ENCODE measurements around the gene MMS19. TPM values are rescaled to one million over a fixed set of nuclear protein-coding genes. Genes with fewer than 3 reads are reported as not detected.

The MMS19 gene
- total RNA-seq, 2 experiments from 2014 or later, result 98.0 to 100 TPM

DNA sequence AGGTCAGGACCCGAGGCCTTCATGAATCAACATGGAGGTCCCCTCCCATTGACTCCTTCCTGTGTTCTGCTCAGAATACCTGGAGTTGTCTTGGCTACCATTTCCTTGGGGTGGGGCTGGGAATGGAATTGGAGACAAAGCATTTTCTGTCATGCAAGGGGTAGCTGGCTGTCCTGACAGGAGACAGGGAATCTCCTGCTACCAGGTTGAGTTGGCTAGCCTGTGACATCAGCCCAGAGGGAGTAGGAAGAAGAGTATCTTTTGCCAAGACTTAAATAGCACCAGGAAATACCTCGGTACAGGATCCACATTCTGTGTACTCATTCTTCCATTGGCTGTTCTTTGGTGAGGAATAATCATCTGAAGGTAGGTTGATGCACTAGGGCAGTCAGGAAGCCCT lies 47.4 kb downstream of the MMS19 start:
- ChIA-PET POLR2A (interaction anchor here (1.3 kb wide), 1 partner anchor 9 kb away, joined by 3 read pairs; no protein-coding TSS in a partner anchor), CTCF (interaction anchor here (1.1 kb wide), 1 partner anchor 48 kb away, joined by 3 read pairs; the partner anchor contains the start of gene UBTD1)

GRCh38 chr10:97445722-97446639 lies 52.2 kb downstream of the MMS19 start, which contains the start of the genes EXOSC1 and ZDHHC16:
TSS of gene EXOSC1 (minus strand) at chr10:97446006. CDS start at chr10:97445985, 21 bp downstream.
TSS of gene ZDHHC16 (plus strand) at chr10:97446175. CDS start at chr10:97451676, 5,501 bp downstream.
- ChIA-PET POLR2A (interaction anchor here (0.8 to 3.4 kb wide), 3 partner anchors 18 to 45 kb away, joined by 4 to 22 read pairs (median 7); partner anchors contain the start of gene RRP12), CTCF (interaction anchor here (1.2 to 2.6 kb wide), 3 partner anchors 12 to 33 kb away, joined by 3 to 8 read pairs (median 5); no protein-coding TSS in a partner anchor)

DNA sequence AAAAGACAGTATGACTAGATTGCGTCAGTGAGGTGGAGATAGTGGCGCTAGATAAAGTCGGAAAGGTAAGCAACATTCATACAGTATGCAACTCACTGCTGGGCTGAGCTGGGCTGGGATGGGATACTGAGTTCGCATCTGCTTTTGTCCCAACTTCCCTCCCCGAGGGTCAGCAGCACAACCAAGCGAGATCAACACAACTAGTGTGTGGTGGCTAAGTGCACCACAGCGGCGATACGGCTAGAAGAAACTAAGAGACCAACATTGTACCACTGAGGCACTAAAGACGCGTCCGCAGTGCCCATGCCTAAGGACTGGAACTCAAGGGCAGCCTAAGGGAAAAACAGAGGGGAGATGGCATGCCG lies 52.9 kb downstream of the MMS19 start:
- ChIA-PET CTCF (interaction anchor here (1.2 to 2.6 kb wide), 5 partner anchors 11 to 38 kb away, joined by 3 to 8 read pairs (median 5); partner anchors contain the start of gene PGAM1), POLR2A (interaction anchor here (1.8 to 3.4 kb wide), 2 partner anchors 17 to 30 kb away, joined by 7 to 22 read pairs; no protein-coding TSS in a partner anchor)

- CTCF ChIA-PET, result interaction anchor here (1.4 to 2.6 kb wide), 6 partner anchors 10 to 37 kb away, joined by 3 to 8 read pairs (median 4); partner anchors contain the start of gene PGAM1
- POLR2A ChIA-PET, result interaction anchor here (1.0 to 3.4 kb wide), 5 partner anchors 16 to 125 kb away, joined by 4 to 22 read pairs (median 6); partner anchors contain the start of gene FRAT1
Observed at GRCh38 chr10:97444212-97444611, 54.0 kb downstream of the MMS19 start.

GRCh38 chr10:97442277-97442676 lies 55.9 kb downstream of the MMS19 start:
- CTCF ChIA-PET, result interaction anchor here (0.7 to 1.6 kb wide), 3 partner anchors 28 to 81 kb away, joined by 3 to 4 read pairs (median 3); no protein-coding TSS in a partner anchor
- POLR2A ChIA-PET, result interaction anchor here (0.7 to 3.4 kb wide), 2 partner anchors 14 to 16 kb away, joined by 3 to 22 read pairs; no protein-coding TSS in a partner anchor

DNA sequence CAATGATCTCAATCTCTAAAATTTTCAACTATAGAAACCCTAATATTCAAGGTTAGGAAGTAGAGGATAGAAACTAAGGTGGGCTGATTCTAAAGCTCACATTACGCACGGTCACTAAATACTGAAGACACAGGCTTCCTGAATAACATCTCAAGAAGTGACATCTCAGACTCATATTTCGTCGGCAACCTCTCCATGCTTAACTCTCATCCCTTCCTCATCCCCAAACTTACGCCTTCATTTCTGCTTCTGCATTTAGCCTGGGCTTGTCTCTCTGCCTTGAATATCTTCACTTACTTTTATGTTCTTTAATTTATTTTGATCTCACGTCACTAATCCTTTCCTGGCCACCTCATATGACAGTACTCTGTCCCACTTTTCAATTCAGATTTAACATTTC lies 63.0 kb downstream of the MMS19 start:
- POLR2A ChIA-PET, result interaction anchor here (0.7 kb wide), 1 partner anchor 28 kb away, joined by 3 read pairs; no protein-coding TSS in a partner anchor
- CTCF ChIA-PET, result no interaction called here

GRCh38 chr10:97434557-97434956 lies 63.7 kb downstream of the MMS19 start:
- POLR2A ChIA-PET, result interaction anchor here (0.7 to 1.4 kb wide), 3 partner anchors 26 to 671 kb away, joined by 3 to 6 read pairs (median 3); no protein-coding TSS in a partner anchor
- CTCF ChIA-PET, result interaction anchor here (1.1 to 1.5 kb wide), 3 partner anchors 10 to 279 kb away, joined by 3 to 5 read pairs (median 4); partner anchors contain the start of genes EXOSC1 and MARVELD1

DNA sequence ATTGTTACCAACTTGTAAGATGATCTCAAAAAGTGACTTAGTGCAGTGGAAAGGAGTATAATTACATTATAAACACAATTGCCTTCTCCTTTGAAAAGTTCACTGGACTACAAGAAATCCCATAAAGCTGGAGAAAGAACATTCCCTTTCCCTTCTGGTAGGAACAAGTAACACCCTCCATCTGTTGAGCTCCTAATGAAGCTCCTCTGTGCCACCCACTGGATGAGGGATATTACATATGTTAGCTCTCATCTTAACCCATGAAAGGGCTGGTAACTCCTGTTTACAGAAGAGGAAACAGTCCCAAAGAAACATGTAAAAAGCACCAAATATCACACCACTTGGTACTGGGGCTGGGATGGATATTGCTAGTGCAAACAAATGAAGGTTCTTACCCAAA lies 64.2 kb downstream of the MMS19 start:
- POLR2A ChIA-PET, result interaction anchor here (0.7 to 1.4 kb wide), 2 partner anchors 25 to 671 kb away, joined by 3 to 6 read pairs; no protein-coding TSS in a partner anchor

DNA sequence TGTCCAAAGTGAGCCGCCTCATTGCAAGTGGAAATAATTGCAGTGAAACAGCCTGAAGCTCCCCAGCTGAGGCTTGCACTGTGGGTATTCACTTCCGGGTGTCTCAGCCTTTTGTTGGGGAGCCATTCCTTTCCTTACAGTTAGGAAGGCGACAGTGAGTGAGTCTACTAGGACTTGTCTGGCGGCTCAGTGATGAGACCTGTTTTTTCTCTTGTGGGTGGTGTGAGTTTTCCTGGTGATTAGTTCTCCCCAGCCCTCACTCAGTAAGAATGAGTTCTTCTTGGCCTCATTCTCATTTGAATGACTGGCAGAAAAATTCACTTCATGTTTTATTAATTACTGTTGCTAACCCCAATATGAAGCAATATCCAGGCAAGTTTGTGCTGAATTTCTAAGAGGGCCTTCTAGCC lies 69.6 kb downstream of the MMS19 start:
- ChIA-PET CTCF (interaction anchor here (0.7 to 2.8 kb wide), 4 partner anchors 15 to 42 kb away, joined by 4 to 19 read pairs (median 9); no protein-coding TSS in a partner anchor), POLR2A (interaction anchor here (0.9 to 3.8 kb wide), 5 partner anchors 10 to 28 kb away, joined by 3 to 42 read pairs (median 6); partner anchors contain the start of gene RRP12)

More for the DNA sequence above, 64.2 kb downstream of the MMS19 start:
- CTCF ChIA-PET, result interaction anchor here (0.9 to 1.5 kb wide), 4 partner anchors 11 to 279 kb away, joined by 3 to 5 read pairs (median 4); partner anchors contain the start of genes EXOSC1 and MARVELD1

GRCh38 chr10:97427571-97428179 lies 70.5 kb downstream of the MMS19 start:
- ChIA-PET POLR2A (interaction anchor here (0.6 to 3.8 kb wide), 8 partner anchors 9 to 27 kb away, joined by 3 to 42 read pairs (median 4); partner anchors contain the start of gene RRP12), CTCF (interaction anchor here (0.6 to 2.8 kb wide), 4 partner anchors 14 to 85 kb away, joined by 3 to 19 read pairs (median 9); partner anchors contain the start of gene RRP12)

GRCh38 chr10:97426776-97427570 lies 71.2 kb downstream of the MMS19 start:
- CTCF ChIA-PET, result interaction anchor here (1.7 to 2.8 kb wide), 3 partner anchors 13 to 26 kb away, joined by 5 to 19 read pairs (median 13); partner anchors contain the start of gene RRP12
- POLR2A ChIA-PET, result interaction anchor here (1.2 to 3.8 kb wide), 5 partner anchors 13 to 26 kb away, joined by 3 to 42 read pairs (median 6); partner anchors contain the start of gene RRP12

GRCh38 chr10:97425964-97426775 lies 72.1 kb downstream of the MMS19 start, which contains the start of gene PGAM1:
TSS of gene PGAM1 (plus strand) at chr10:97426191. CDS start at chr10:97426308, 117 bp downstream.
- ChIA-PET POLR2A (interaction anchor here (1.5 to 4.2 kb wide), 4 partner anchors 12 to 25 kb away, joined by 4 to 73 read pairs (median 32); partner anchors contain the start of gene RRP12), CTCF (interaction anchor here (1.8 to 3.9 kb wide), 3 partner anchors 12 to 18 kb away, joined by 4 to 51 read pairs (median 19); no protein-coding TSS in a partner anchor)

DNA sequence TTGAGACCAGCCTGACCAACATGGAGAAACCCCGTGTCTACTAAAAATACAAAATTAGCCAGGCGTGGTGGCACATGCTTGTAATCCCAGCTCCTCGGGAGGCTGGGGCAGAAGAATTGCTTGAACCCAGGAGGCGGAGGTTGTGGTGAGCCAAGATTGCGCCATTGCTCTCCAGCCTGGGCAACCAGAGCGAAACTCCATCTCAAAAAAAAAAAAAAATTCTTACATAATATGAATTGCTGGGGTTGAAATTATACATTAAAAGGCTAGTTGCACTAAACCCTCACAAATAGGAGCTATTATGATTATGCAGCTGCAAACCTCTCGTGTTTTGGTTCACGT lies 74.5 kb downstream of the MMS19 start:
- ChIA-PET CTCF (interaction anchor here (1.4 to 3.9 kb wide), 3 partner anchors 11 to 16 kb away, joined by 6 to 51 read pairs (median 6); no protein-coding TSS in a partner anchor), POLR2A (interaction anchor here (0.7 to 4.2 kb wide), 3 partner anchors 10 to 937 kb away, joined by 3 to 73 read pairs (median 3); no protein-coding TSS in a partner anchor)

- ChIA-PET CTCF (no interaction called here), POLR2A (interaction anchor here (4.8 kb wide), 1 partner anchor 11 kb away, joined by 42 read pairs; no protein-coding TSS in a partner anchor)
Observed at GRCh38 chr10:97416565-97416964, 81.7 kb downstream of the MMS19 start.

GRCh38 chr10:97412891-97413304 lies 85.3 kb downstream of the MMS19 start:
- ChIA-PET POLR2A (interaction anchor here (2.8 to 4.8 kb wide), 3 partner anchors 11 to 15 kb away, joined by 20 to 73 read pairs (median 42); partner anchors contain the start of genes PGAM1 and RRP12), CTCF (interaction anchor here (0.9 to 4.6 kb wide), 4 partner anchors 9 to 32 kb away, joined by 5 to 51 read pairs (median 14); partner anchors contain the start of genes EXOSC1, PGAM1 and ZDHHC16)

GRCh38 chr10:97411406-97411805 lies 86.8 kb downstream of the MMS19 start:
- ChIA-PET POLR2A (interaction anchor here (1.0 to 2.8 kb wide), 2 partner anchors 10 to 16 kb away, joined by 3 to 20 read pairs; partner anchors contain the start of gene RRP12), CTCF (interaction anchor here (0.6 to 4.6 kb wide), 3 partner anchors 13 to 130 kb away, joined by 4 to 51 read pairs (median 4); partner anchors contain the start of gene PGAM1)
